Measurements from ENCODE around the gene RUVBL2. TPM values are rescaled to one million over a fixed set of nuclear protein-coding genes. Genes with fewer than 3 reads are reported as not detected.

The RUVBL2 gene
- total RNA-seq, 1 experiment from 2014 or later, result 165 TPM

DNA sequence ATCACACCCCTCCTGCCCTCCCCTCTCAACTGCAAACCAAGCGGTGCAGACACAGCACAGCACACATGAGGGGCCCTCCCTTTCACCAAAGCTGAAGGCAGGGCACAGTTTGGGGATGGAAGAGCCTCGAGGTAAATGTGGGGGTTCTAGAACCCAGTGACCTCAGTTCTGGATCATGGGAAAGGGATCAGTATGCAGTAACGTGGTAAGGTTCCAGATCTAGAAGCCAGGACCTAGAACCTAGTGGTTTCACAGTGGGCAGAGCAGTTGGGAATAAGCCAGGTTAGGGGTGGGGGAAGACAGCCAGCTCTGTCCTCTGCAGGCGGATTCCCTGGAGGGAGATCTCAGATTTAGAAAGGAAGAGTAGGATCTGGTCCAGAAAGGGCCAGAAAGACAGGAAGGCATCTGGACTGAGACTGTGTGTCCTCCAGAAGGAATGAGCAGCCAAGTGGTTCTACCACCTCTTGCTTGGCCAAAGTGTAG lies 25.5 kb upstream of the RUVBL2 start:
- no TSS peak for BruUV-seq (replicated peaks)
- peaks cover 88% of the 10 kb centered on the region for H3K36me3 Mint-ChIP-seq (ENCODE audit: insufficient read depth, unreplicated experiment)
- CTCF ChIA-PET, result interaction anchor here (1.0 to 2.1 kb wide), 2 partner anchors 25 to 173 kb away, joined by 4 to 8 read pairs; partner anchors contain the start of genes GYS1 and RUVBL2

GRCh38 chr19:48968813-48969218 lies 24.9 kb upstream of the RUVBL2 start:
- peaks cover 13% of the 10 kb centered on the region for H3K4me1 Mint-ChIP-seq (ENCODE audit: low read depth, unreplicated experiment)
- Histone ChIP-seq H3K27me3 (replicated peaks; ENCODE audit: control insufficient read depth, insufficient read depth, low read length) (no peaks in the 10 kb centered on the region), H3K36me3 (ENCODE audit: control insufficient read depth, insufficient read depth, low read length) (peaks cover 13% of the 10 kb centered on the region), H3K4me1 (peaks cover 12% of the 10 kb centered on the region), H3K9me3 (0 out of 2 replicates have a peak, but pooled peaks cover 3% of the 10 kb centered on the region), H3K4me3 (ENCODE audit: low read depth, low read length) (no peak overlapping the region)
- CTCF ChIA-PET, result no interaction called here
- BruUV-seq (replicated peaks), result no TSS peak
- H3K4me3 Mint-ChIP-seq (ENCODE audit: unreplicated experiment), result no peak overlapping the region
- POLR2A ChIA-PET, result interaction anchor here (0.5 kb wide), 1 partner anchor 58 kb away, joined by 5 read pairs; no protein-coding TSS in a partner anchor
- H3K9me3 Mint-ChIP-seq (ENCODE audit: unreplicated experiment), result no peaks in the 10 kb centered on the region
- H3K27ac Mint-ChIP-seq (ENCODE audit: unreplicated experiment), result no peak overlapping the region
- TF ChIP-seq, protein P1, sequence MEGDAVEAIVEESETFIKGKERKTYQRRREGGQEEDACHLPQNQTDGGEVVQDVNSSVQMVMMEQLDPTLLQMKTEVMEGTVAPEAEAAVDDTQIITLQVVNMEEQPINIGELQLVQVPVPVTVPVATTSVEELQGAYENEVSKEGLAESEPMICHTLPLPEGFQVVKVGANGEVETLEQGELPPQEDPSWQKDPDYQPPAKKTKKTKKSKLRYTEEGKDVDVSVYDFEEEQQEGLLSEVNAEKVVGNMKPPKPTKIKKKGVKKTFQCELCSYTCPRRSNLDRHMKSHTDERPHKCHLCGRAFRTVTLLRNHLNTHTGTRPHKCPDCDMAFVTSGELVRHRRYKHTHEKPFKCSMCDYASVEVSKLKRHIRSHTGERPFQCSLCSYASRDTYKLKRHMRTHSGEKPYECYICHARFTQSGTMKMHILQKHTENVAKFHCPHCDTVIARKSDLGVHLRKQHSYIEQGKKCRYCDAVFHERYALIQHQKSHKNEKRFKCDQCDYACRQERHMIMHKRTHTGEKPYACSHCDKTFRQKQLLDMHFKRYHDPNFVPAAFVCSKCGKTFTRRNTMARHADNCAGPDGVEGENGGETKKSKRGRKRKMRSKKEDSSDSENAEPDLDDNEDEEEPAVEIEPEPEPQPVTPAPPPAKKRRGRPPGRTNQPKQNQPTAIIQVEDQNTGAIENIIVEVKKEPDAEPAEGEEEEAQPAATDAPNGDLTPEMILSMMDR (IDR thresholded peaks at IDR 0.05; ENCODE audit: insufficient read depth in 1 of 2, low read depth in 1 of 2, low read length in 1 of 2, severe bottlenecking in 1 of 2, unreplicated experiment in 1 of 2), result no peak
- intact Hi-C loops (cut with micrococcal nuclease; ENCODE audit: unreplicated experiment), result no loop called here
- no peaks in the 10 kb centered on the region for H3K27me3 Mint-ChIP-seq (ENCODE audit: insufficient read depth, unreplicated experiment)
- no peak for DNase-seq
- H3K36me3 Mint-ChIP-seq (ENCODE audit: insufficient read depth, unreplicated experiment), result peaks cover 82% of the 10 kb centered on the region

More for the DNA sequence above, 25.5 kb upstream of the RUVBL2 start:
- peak in 1 of 2 experiments; percentile 41 for DNase-seq
- POLR2A ChIA-PET, result interaction anchor here (0.9 to 2.5 kb wide), 4 partner anchors 14 to 96 kb away, joined by 3 to 16 read pairs (median 4); partner anchors contain the start of genes BAX, GYS1, PPP1R15A and RUVBL2
- peaks cover 13% of the 10 kb centered on the region for H3K36me3 ChIP-seq (ENCODE audit: control insufficient read depth, insufficient read depth, low read length)
- TF ChIP-seq, protein P1 (IDR thresholded peaks at IDR 0.05; ENCODE audit: insufficient read depth in 1 of 2, low read depth in 1 of 2, low read length in 1 of 2, severe bottlenecking in 1 of 2, unreplicated experiment in 1 of 2), result no peak
- intact Hi-C loops (cut with micrococcal nuclease; ENCODE audit: unreplicated experiment), result no loop called here
- Mint-ChIP-seq H3K27ac (ENCODE audit: unreplicated experiment) (no peak overlapping the region), H3K4me3 (ENCODE audit: unreplicated experiment) (peak overlapping the region; percentile 96), H3K4me1 (ENCODE audit: low read depth, unreplicated experiment) (peaks cover 17% of the 10 kb centered on the region), H3K27me3 (ENCODE audit: insufficient read depth, unreplicated experiment) (no peaks in the 10 kb centered on the region), H3K9me3 (ENCODE audit: unreplicated experiment) (no peaks in the 10 kb centered on the region)
- H3K9me3 ChIP-seq, result 0 out of 2 replicates have a peak, but pooled peaks cover 3% of the 10 kb centered on the region
- H3K4me1 ChIP-seq, result peaks cover 12% of the 10 kb centered on the region
- no peak overlapping the region for H3K4me3 ChIP-seq (ENCODE audit: low read depth, low read length)
- no peaks in the 10 kb centered on the region for H3K27me3 ChIP-seq (replicated peaks; ENCODE audit: control insufficient read depth, insufficient read depth, low read length)

- BruUV-seq (replicated peaks), result no TSS peak
- POLR2A ChIA-PET, result interaction anchor here (0.5 kb wide), 1 partner anchor 59 kb away, joined by 5 read pairs; no protein-coding TSS in a partner anchor
- CTCF ChIA-PET, result interaction anchor here (1.1 to 1.8 kb wide), 3 partner anchors 24 to 158 kb away, joined by 3 to 18 read pairs (median 13); partner anchors contain the start of genes GYS1 and RUVBL2
Measured at GRCh38 chr19:48969276-48970138, 24.2 kb upstream of the RUVBL2 start.

More at GRCh38 chr19:48969276-48970138, 24.2 kb upstream of the RUVBL2 start:
- H3K36me3 ChIP-seq (ENCODE audit: control insufficient read depth, insufficient read depth, low read length), result peaks cover 17% of the 10 kb centered on the region
- no peaks in the 10 kb centered on the region for H3K27me3 ChIP-seq (replicated peaks; ENCODE audit: control insufficient read depth, insufficient read depth, low read length)
- H3K4me3 ChIP-seq (ENCODE audit: low read depth, low read length), result no peak overlapping the region
- no peaks in the 10 kb centered on the region for H3K27me3 Mint-ChIP-seq (ENCODE audit: insufficient read depth, unreplicated experiment)
- TF ChIP-seq, protein P1 (IDR thresholded peaks at IDR 0.05; ENCODE audit: insufficient read depth in 1 of 2, low read depth in 1 of 2, low read length in 1 of 2, severe bottlenecking in 1 of 2, unreplicated experiment in 1 of 2), result no peak
- no peak overlapping the region for H3K27ac Mint-ChIP-seq (ENCODE audit: unreplicated experiment)
- no peaks in the 10 kb centered on the region for H3K9me3 Mint-ChIP-seq (ENCODE audit: unreplicated experiment)
- DNase-seq, result peak in 1 of 2 experiments; percentile 46
- intact Hi-C loops (cut with micrococcal nuclease; ENCODE audit: unreplicated experiment), result loop anchor here (2.0 kb wide), 1 partner anchor 175 kb away; no protein-coding TSS in a partner anchor
- H3K4me1 ChIP-seq, result peaks cover 12% of the 10 kb centered on the region
- no peak overlapping the region for H3K4me3 Mint-ChIP-seq (ENCODE audit: unreplicated experiment)
- peaks cover 81% of the 10 kb centered on the region for H3K36me3 Mint-ChIP-seq (ENCODE audit: insufficient read depth, unreplicated experiment)
- H3K9me3 ChIP-seq, result 0 out of 2 replicates have a peak, but pooled peaks cover 3% of the 10 kb centered on the region
- H3K4me1 Mint-ChIP-seq (ENCODE audit: low read depth, unreplicated experiment), result peaks cover 10% of the 10 kb centered on the region

All from Caco-2 (cell line).